Raji (cell line): ENCODE measurements around the gene AARSD1.

Experiments
- POLR2A ChIP-seq: IDR thresholded peaks from 2 replicates; pipeline ENCODE4 v1.6.1; 2011; ENCODE audit warnings: low read depth, low read length, control low read depth; ENCODE audit not compliant: insufficient read depth

Gene AARSD1

GRCh38 chr17:42964161-42964932 lies at the start of gene AARSD1:
TSS of gene AARSD1 (minus strand) at chr17:42964454. CDS start at chr17:42964440, 14 bp downstream.
- TF ChIP-seq POLR2A, result peak; percentile 98

- no peak for TF ChIP-seq POLR2A
Observed at GRCh38 chr17:43013296-43013695, 49.0 kb upstream of the AARSD1 start.

GRCh38 chr17:43011728-43012472 lies 47.6 kb upstream of the AARSD1 start:
- TF ChIP-seq POLR2A, result no peak

GRCh38 chr17:43010667-43011308 lies 46.5 kb upstream of the AARSD1 start:
- no peak for TF ChIP-seq POLR2A

- peak; percentile 55 for TF ChIP-seq POLR2A
Observed at GRCh38 chr17:43006639-43007551, 42.6 kb upstream of the AARSD1 start, which contains the start of gene IFI35. TSS of gene IFI35 (plus strand) at chr17:43006784. CDS start at chr17:43006948, 164 bp downstream.

- TF ChIP-seq POLR2A, result peak; percentile 7; the same call in 1 of the 2 replicates
Observed at GRCh38 chr17:43003542-43004172, 39.4 kb upstream of the AARSD1 start.

- TF ChIP-seq POLR2A, result no peak
Observed at GRCh38 chr17:42999003-42999525, 34.8 kb upstream of the AARSD1 start.

- TF ChIP-seq POLR2A, result peak; percentile 95
Observed at GRCh38 chr17:42997984-42998938, 34.0 kb upstream of the AARSD1 start, which contains the start of gene RPL27. TSS of gene RPL27 (plus strand) at chr17:42998419. CDS start at chr17:42998751, 332 bp downstream.

GRCh38 chr17:42997390-42997983 lies 33.2 kb upstream of the AARSD1 start:
- no peak for TF ChIP-seq POLR2A

GRCh38 chr17:42992872-42993271 lies 28.6 kb upstream of the AARSD1 start:
- TF ChIP-seq POLR2A, result no peak

- TF ChIP-seq POLR2A, result no peak
Observed at GRCh38 chr17:42991471-42991870, 27.2 kb upstream of the AARSD1 start.

- TF ChIP-seq POLR2A, result no peak
Observed at GRCh38 chr17:42989726-42990652, 25.7 kb upstream of the AARSD1 start.

GRCh38 chr17:42989141-42989540 lies 24.9 kb upstream of the AARSD1 start:
- no peak for TF ChIP-seq POLR2A
